Stromal cell of bone marrow (primary cell): Measurements from ENCODE around the gene ARHGEF9.

Experiments
- DNase-seq: peaks from one replicate; pipeline ENCODE4 v3.0.0-alpha.2; 2012; ENCODE audit warnings: low read depth

ARHGEF9 gene

GRCh38 chrX:63746278-63746677 lies 38.7 kb downstream of the ARHGEF9 start:
- DNase-seq: no peak

- DNase-seq: no peak
Measured at GRCh38 chrX:63744850-63745394, 40.1 kb downstream of the ARHGEF9 start.

GRCh38 chrX:63743596-63743995 lies 41.4 kb downstream of the ARHGEF9 start:
- no peak for DNase-seq

GRCh38 chrX:63740382-63740781 lies 44.6 kb downstream of the ARHGEF9 start:
- DNase-seq: no peak

- no peak for DNase-seq
Measured at GRCh38 chrX:63739885-63740284, 45.1 kb downstream of the ARHGEF9 start.

GRCh38 chrX:63738696-63739095 lies 46.3 kb downstream of the ARHGEF9 start:
- DNase-seq: no peak

- DNase-seq: no peak
Measured at GRCh38 chrX:63737131-63737921, 47.7 kb downstream of the ARHGEF9 start.

GRCh38 chrX:63735882-63736281 lies 49.1 kb downstream of the ARHGEF9 start:
- no peak for DNase-seq

- DNase-seq: no peak
Measured at GRCh38 chrX:63720293-63720692, 64.7 kb downstream of the ARHGEF9 start.

- DNase-seq: no peak
Measured at GRCh38 chrX:63719633-63720032, 65.4 kb downstream of the ARHGEF9 start.

GRCh38 chrX:63718010-63718694 lies 66.9 kb downstream of the ARHGEF9 start:
- DNase-seq: no peak

GRCh38 chrX:63713526-63713925 lies 71.5 kb downstream of the ARHGEF9 start:
- no peak for DNase-seq

- no peak for DNase-seq
Measured at GRCh38 chrX:63708801-63709200, 76.2 kb downstream of the ARHGEF9 start.

- no peak for DNase-seq
Measured at GRCh38 chrX:63702556-63702955, 82.5 kb downstream of the ARHGEF9 start.

GRCh38 chrX:63686878-63687714 lies 97.9 kb downstream of the ARHGEF9 start:
- peak; percentile 46 for DNase-seq

- DNase-seq: no peak
Measured at GRCh38 chrX:63680423-63680822, 104.6 kb downstream of the ARHGEF9 start.

- no peak for DNase-seq
Measured at GRCh38 chrX:63679432-63679831, 105.6 kb downstream of the ARHGEF9 start.

- DNase-seq: no peak
Measured at GRCh38 chrX:63675716-63676115, 109.3 kb downstream of the ARHGEF9 start.

- DNase-seq: no peak
Measured at GRCh38 chrX:63673896-63674295, 111.1 kb downstream of the ARHGEF9 start.

- DNase-seq: no peak
Measured at GRCh38 chrX:63664741-63665140, 120.3 kb downstream of the ARHGEF9 start.

GRCh38 chrX:63664083-63664482 lies 120.9 kb downstream of the ARHGEF9 start:
- DNase-seq: no peak

GRCh38 chrX:63661676-63662075 lies 123.3 kb downstream of the ARHGEF9 start:
- no peak for DNase-seq
